Measurements from ENCODE around the gene ADCY10. TPM values are rescaled to one million over a fixed set of nuclear protein-coding genes. Genes with fewer than 3 reads are reported as not detected.

The ADCY10 gene
- total RNA-seq, 1 experiment from 2014 or later: 0.10 TPM

GRCh38 chr1:167805041-167805556 is 108.8 kb downstream of the ADCY10 start:
- DNase-seq (ENCODE audit: low read depth, low spot score) (no peak), ATAC-seq (no peak)
- Histone ChIP-seq H3K27me3 (ENCODE audit: control insufficient read depth, insufficient read depth, low read length) (no peaks in the 10 kb centered on the region), H3K4me1 (ENCODE audit: control insufficient read depth, insufficient read depth, low read length) (no peaks in the 10 kb centered on the region), H3K36me3 (ENCODE audit: control insufficient read depth, insufficient read depth, low read length) (no peaks in the 10 kb centered on the region), H3K27ac (ENCODE audit: low read length) (no peak overlapping the region), H3K9me3 (ENCODE audit: control insufficient read depth, insufficient read depth, low read depth, low read length) (no peaks in the 10 kb centered on the region), H3K4me3 (ENCODE audit: low read depth in 2 of 2, low read length in 2 of 2) (no peak overlapping the region)
- intact Hi-C loops (cut with micrococcal nuclease; ENCODE audit: unreplicated experiment) (no loop called here), in situ Hi-C loops (cut with HindIII; ENCODE audit: low pct_unique_long_range_greater_than_20kb, low sequenced_read_pairs) (no loop called here)
- POLR2A ChIA-PET: no interaction called here
- BruUV-seq (replicated peaks): no TSS peak
- CTCF ChIA-PET: no interaction called here
- TF ChIP-seq POLR2AphosphoS5 (IDR thresholded peaks at IDR 0.05; ENCODE audit: low read depth, low read length) (no peak), CTCF (IDR thresholded peaks at IDR 0.05) (no peak)

- no peaks in the 10 kb centered on the region for H3K36me3 ChIP-seq (ENCODE audit: control insufficient read depth, insufficient read depth, low read length)
- no TSS peak for BruUV-seq (replicated peaks)
- CTCF ChIA-PET: interaction anchor here (0.6 to 0.7 kb wide), 3 partner anchors 23 to 87 kb away, joined by 3 to 14 read pairs (median 3); no protein-coding TSS in a partner anchor
- in situ Hi-C loops (cut with HindIII; ENCODE audit: low pct_unique_long_range_greater_than_20kb, low sequenced_read_pairs) (no loop called here), intact Hi-C loops (cut with micrococcal nuclease; ENCODE audit: unreplicated experiment) (loop anchor here (2.0 kb wide), 1 partner anchor 83 kb away; the partner anchor contains the start of gene MPZL1)
- H3K4me1 ChIP-seq (ENCODE audit: control insufficient read depth, insufficient read depth, low read length): no peaks in the 10 kb centered on the region
- ATAC-seq (peak; percentile 99), DNase-seq (ENCODE audit: low read depth, low spot score) (peak; percentile 64)
- H3K27me3 ChIP-seq (ENCODE audit: control insufficient read depth, insufficient read depth, low read length): no peaks in the 10 kb centered on the region
- H3K9me3 ChIP-seq (ENCODE audit: control insufficient read depth, insufficient read depth, low read depth, low read length): no peaks in the 10 kb centered on the region
- TF ChIP-seq CTCF (IDR thresholded peaks at IDR 0.05): peak; percentile 96
- TF ChIP-seq POLR2AphosphoS5 (IDR thresholded peaks at IDR 0.05; ENCODE audit: low read depth, low read length): no peak
- no peak for TF ChIP-seq SIN3A (IDR thresholded peaks at IDR 0.05; ENCODE audit: borderline replicate concordance, insufficient read depth, low read depth, low read length)
- POLR2A ChIA-PET: no interaction called here
- H3K27ac ChIP-seq (ENCODE audit: low read length): no peak overlapping the region
- H3K4me3 ChIP-seq (ENCODE audit: low read depth in 2 of 2, low read length in 2 of 2): peak overlapping the region in 1 of 2 experiments; percentile 39; a peak in 2 of 4 replicates
Observed at GRCh38 chr1:167803358-167804207, 110.4 kb downstream of the ADCY10 start.

GRCh38 chr1:167802235-167802634 is 111.7 kb downstream of the ADCY10 start:
- Histone ChIP-seq H3K36me3 (ENCODE audit: control insufficient read depth, insufficient read depth, low read length) (no peaks in the 10 kb centered on the region), H3K4me1 (ENCODE audit: control insufficient read depth, insufficient read depth, low read length) (no peaks in the 10 kb centered on the region), H3K27me3 (ENCODE audit: control insufficient read depth, insufficient read depth, low read length) (no peaks in the 10 kb centered on the region), H3K9me3 (ENCODE audit: control insufficient read depth, insufficient read depth, low read depth, low read length) (no peaks in the 10 kb centered on the region), H3K4me3 (ENCODE audit: low read depth in 2 of 2, low read length in 2 of 2) (no peak overlapping the region), H3K27ac (ENCODE audit: low read length) (no peak overlapping the region)
- DNase-seq (ENCODE audit: low read depth, low spot score) (no peak), ATAC-seq (no peak)
- BruUV-seq (replicated peaks): no TSS peak
- TF ChIP-seq SIN3A (IDR thresholded peaks at IDR 0.05; ENCODE audit: borderline replicate concordance, insufficient read depth, low read depth, low read length): no peak
- no peak for TF ChIP-seq POLR2AphosphoS5 (IDR thresholded peaks at IDR 0.05; ENCODE audit: low read depth, low read length)
- TF ChIP-seq CTCF (IDR thresholded peaks at IDR 0.05): no peak
- TF ChIP-seq TCF7L2 (IDR thresholded peaks at IDR 0.05; ENCODE audit: low read depth, low read length): no peak
- no peak for TF ChIP-seq REST (IDR thresholded peaks at IDR 0.05; ENCODE audit: insufficient read depth in 1 of 2, low read depth in 2 of 2, low read length in 1 of 2)
- ChIA-PET POLR2A (no interaction called here), CTCF (no interaction called here)
- in situ Hi-C loops (cut with HindIII; ENCODE audit: low pct_unique_long_range_greater_than_20kb, low sequenced_read_pairs) (no loop called here), intact Hi-C loops (cut with micrococcal nuclease; ENCODE audit: unreplicated experiment) (loop anchor here (2.0 kb wide), 1 partner anchor 81 kb away; the partner anchor contains the start of gene MPZL1)
